BLaER1 treated with 17β-estradiol and CSF1 and Interleukin-3, amounts not matched to agents 10 nM and 100 nM (cell line): ENCODE results near the gene WHAMM.
"Not testable (repeated sequence)": the region's sequence is repeated elsewhere in the genome, so short reads cannot be mapped to it uniquely, and the experiment has no call there.

Experiments used
- H3K27ac ChIP-seq, 11 experiments: shearing (Covaris generic); formaldehyde crosslinking; 2 replicates each; pipeline ENCODE4 v1.8.1; 2022
- H3K27me3 ChIP-seq, 11 experiments: shearing (Covaris generic); formaldehyde crosslinking; 2 replicates each; pipeline ENCODE4 v1.8.1; 2022
- H3K36me3 ChIP-seq, 11 experiments: shearing (Covaris generic); formaldehyde crosslinking; 2 replicates each; pipeline ENCODE4 v1.8.1; 2022
- H3K4me1 ChIP-seq, 10 experiments: shearing (Covaris generic); formaldehyde crosslinking; 2 replicates each; pipeline ENCODE4 v1.8.1; 2022
- H3K4me2 ChIP-seq, 11 experiments: shearing (Covaris generic); formaldehyde crosslinking; 2 replicates each; pipeline ENCODE4 v1.8.1; 2022
- H3K4me3 ChIP-seq, 10 experiments: shearing (Covaris generic); formaldehyde crosslinking; 2 replicates each; pipeline ENCODE4 v1.8.1; 2022
- H3K9ac ChIP-seq, 11 experiments: shearing (Covaris generic); formaldehyde crosslinking; 2 replicates each; pipeline ENCODE4 v1.8.1; 2022
- H3K9me3 ChIP-seq, 11 experiments: shearing (Covaris generic); formaldehyde crosslinking; replicated peaks in 1 of 11; 2 replicates each; pipeline ENCODE4 v1.8.1; 2022
- H4K20me1 ChIP-seq, 11 experiments: shearing (Covaris generic); formaldehyde crosslinking; 2 replicates each; pipeline ENCODE4 v1.8.1; 2022
- Cebpa-rat ChIP-seq, 11 experiments: shearing (Covaris generic); IDR thresholded peaks; 2 replicates each; pipeline ENCODE4 v1.8.1; 2022

The WHAMM gene

GRCh38 chr15:82809308-82810060 lies at the start of gene WHAMM:
WHAMM (plus strand) TSS chr15:82809628; CDS start chr15:82809727, 99 bp downstream.
- Histone ChIP-seq H3K4me1 (peaks cover 48 to 67% (median 60%) of the 10 kb centered on the region in 10 experiments), H3K27me3 (no peaks in the 10 kb centered on the region), H4K20me1 (peaks cover 16 to 47% (median 39%) of the 10 kb centered on the region in 11 experiments; a peak in 20 of 22 replicates), H3K27ac (peak within 1 kb of the TSS; percentile 94 to 100 (median 99)), H3K9me3 (no peaks in the 10 kb centered on the region), H3K4me2 (peak within 1 kb of the TSS; percentile 70 to 93 (median 85)), H3K4me3 (peak within 1 kb of the TSS; percentile 88 to 99 (median 98)), H3K9ac (peak within 1 kb of the TSS; percentile 94 to 100 (median 98)), H3K36me3 (peaks cover 16 to 27% (median 24%) of the 10 kb centered on the region in 11 experiments)
- TF ChIP-seq Cebpa-rat (IDR thresholded peaks at IDR 0.05), result peak in 1 of 11 experiments; percentile 23; a peak in 1 of 22 replicates

GRCh38 chr15:82763361-82764116 lies 45.9 kb upstream of the WHAMM start:
- H3K4me2 ChIP-seq, result no peak overlapping the region
- H3K4me1 ChIP-seq, result no peaks in the 10 kb centered on the region
- H3K36me3 ChIP-seq, result peaks cover 60 to 89% (median 77%) of the 10 kb centered on the region in 11 experiments
- H4K20me1 ChIP-seq, result peaks cover 0 to 65% (median 20%) of the 10 kb centered on the region in 11 experiments; a peak in 16 of 22 replicates
- H3K9ac ChIP-seq, result no peak overlapping the region
- H3K9me3 ChIP-seq, result peaks cover 0 to 5% (median 0%) of the 10 kb centered on the region in 11 experiments; a peak in 2 of 22 replicates
- no peaks in the 10 kb centered on the region for H3K27me3 ChIP-seq
- TF ChIP-seq Cebpa-rat (IDR thresholded peaks at IDR 0.05), result no peak
- no peak overlapping the region for H3K4me3 ChIP-seq
- H3K27ac ChIP-seq, result no peak overlapping the region

GRCh38 chr15:82764117-82764490 lies 45.3 kb upstream of the WHAMM start:
- no peak for TF ChIP-seq Cebpa-rat (IDR thresholded peaks at IDR 0.05)
- Histone ChIP-seq H3K4me1 (no peaks in the 10 kb centered on the region), H3K4me2 (no peak overlapping the region), H3K27ac (no peak overlapping the region), H3K27me3 (no peaks in the 10 kb centered on the region), H3K4me3 (no peak overlapping the region), H4K20me1 (peaks cover 0 to 59% (median 14%) of the 10 kb centered on the region in 11 experiments; a peak in 15 of 22 replicates), H3K36me3 (peaks cover 54 to 84% (median 71%) of the 10 kb centered on the region in 11 experiments), H3K9ac (no peak overlapping the region), H3K9me3 (peaks cover 0 to 5% (median 0%) of the 10 kb centered on the region in 11 experiments; a peak in 2 of 22 replicates)

DNA sequence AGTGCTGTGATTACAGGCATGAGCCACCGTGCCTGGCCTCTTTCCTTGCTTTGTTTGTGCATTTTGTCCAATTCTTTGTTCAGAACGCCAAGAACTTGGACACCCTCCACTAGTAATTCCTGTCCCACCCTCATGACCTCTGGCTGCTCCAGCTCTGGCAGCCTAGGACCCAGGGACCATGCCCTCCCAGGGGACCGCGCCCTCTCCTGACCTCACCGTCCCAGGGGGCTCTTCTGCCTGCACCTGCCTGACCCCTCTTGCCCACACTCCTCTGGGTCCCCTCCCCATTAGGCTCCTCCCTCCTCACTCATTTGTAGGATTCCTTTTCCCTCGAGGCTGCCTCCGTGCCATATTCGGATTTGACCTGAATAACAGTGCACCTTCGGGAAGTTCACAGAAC lies 44.7 kb upstream of the WHAMM start:
- peaks cover 50 to 79% (median 65%) of the 10 kb centered on the region in 11 experiments for H3K36me3 ChIP-seq
- H3K4me2 ChIP-seq, result no peak overlapping the region
- H3K27ac ChIP-seq, result no peak overlapping the region
- no peaks in the 10 kb centered on the region for H3K27me3 ChIP-seq
- no peaks in the 10 kb centered on the region for H3K4me1 ChIP-seq
- H3K4me3 ChIP-seq, result no peak overlapping the region
- TF ChIP-seq Cebpa-rat (IDR thresholded peaks at IDR 0.05), result no peak
- H3K9ac ChIP-seq, result no peak overlapping the region
- H4K20me1 ChIP-seq, result peaks cover 0 to 53% (median 13%) of the 10 kb centered on the region in 11 experiments; a peak in 13 of 22 replicates
- peaks cover 0 to 5% (median 0%) of the 10 kb centered on the region in 11 experiments; a peak in 2 of 22 replicates for H3K9me3 ChIP-seq

GRCh38 chr15:82766201-82766600 lies 43.2 kb upstream of the WHAMM start:
- not testable (repeated sequence) for H3K27me3 ChIP-seq, H3K4me3 ChIP-seq, H3K4me1 ChIP-seq, H3K9me3 ChIP-seq, H3K4me2 ChIP-seq, H3K27ac ChIP-seq, H3K9ac ChIP-seq
- Histone ChIP-seq H4K20me1 (peaks cover 0 to 39% (median 8%) of the 10 kb centered on the region in 11 experiments; a peak in 10 of 22 replicates), H3K36me3 (peaks cover 36 to 64% (median 52%) of the 10 kb centered on the region in 11 experiments; a peak in 21 of 22 replicates)

DNA sequence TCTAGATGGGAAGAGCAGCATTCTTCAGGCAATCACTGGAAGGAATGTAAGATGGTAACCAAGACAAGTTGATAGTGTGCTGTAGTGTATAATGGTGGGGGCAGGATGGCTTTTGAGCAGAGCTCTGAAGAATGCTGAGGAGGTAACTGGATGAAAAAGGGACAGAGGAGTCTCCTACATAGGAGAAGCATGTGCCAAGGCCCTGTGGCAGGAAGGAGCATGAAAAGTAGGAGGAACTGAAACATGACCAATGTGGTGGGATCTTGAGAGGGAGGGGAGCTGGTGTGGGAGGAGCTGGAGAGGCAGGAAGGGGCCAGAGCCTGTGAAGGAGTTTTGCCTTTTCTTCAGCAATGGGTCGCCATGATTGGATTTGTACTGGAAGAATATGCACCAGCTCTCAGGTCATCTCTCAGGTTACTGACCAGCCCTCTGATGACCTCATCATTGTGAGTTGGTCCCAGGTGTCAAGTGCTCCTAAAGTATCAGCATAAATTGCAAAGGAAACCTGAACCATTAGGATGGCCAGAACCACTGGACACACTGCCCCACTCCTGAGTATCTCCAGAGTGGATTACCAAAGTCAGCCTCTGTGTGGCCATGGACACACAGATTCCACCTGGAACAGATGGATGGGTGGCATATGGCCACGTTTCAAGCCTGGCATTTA lies 42.1 kb upstream of the WHAMM start:
- TF ChIP-seq Cebpa-rat (IDR thresholded peaks at IDR 0.05), result no peak
- H3K36me3 ChIP-seq, result peaks cover 25 to 55% (median 41%) of the 10 kb centered on the region in 11 experiments; a peak in 21 of 22 replicates
- H3K9me3 ChIP-seq, result peaks cover 0 to 5% (median 0%) of the 10 kb centered on the region in 11 experiments; a peak in 2 of 22 replicates

DNA sequence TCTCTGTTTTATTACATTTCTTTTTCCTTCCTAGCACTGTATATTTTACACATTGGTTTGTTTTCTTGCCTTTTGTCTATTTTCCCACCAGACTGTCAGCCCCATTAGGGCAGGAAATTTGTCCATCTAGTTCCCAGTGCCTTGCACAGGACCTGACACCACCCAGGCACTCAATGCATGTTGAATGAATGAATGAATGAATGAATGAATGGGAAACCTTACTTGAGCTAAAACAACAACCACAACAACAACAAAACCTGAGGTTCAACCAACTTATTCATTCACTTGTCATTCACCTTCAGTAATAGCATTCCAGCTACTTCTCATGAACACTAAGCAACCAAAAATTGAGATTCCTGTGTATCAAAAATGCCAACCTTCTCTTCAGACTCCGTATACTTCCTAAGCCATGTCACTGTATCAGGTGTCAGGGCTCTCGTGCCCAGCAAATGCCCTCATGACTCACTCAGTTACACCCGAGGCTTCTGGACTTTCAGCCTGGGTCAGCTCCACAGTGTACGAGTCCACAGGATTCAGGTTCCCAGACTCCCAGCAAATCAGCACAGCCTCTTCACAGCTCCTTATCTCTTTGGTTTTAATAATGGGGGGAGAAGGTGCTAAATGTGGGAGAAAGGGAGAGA lies 40.9 kb upstream of the WHAMM start:
- peaks cover 0 to 5% (median 0%) of the 10 kb centered on the region in 11 experiments; a peak in 2 of 22 replicates for H3K9me3 ChIP-seq
- no peak overlapping the region for H3K9ac ChIP-seq
- peaks cover 0 to 15% (median 0%) of the 10 kb centered on the region in 11 experiments; a peak in 7 of 22 replicates for H4K20me1 ChIP-seq
- H3K36me3 ChIP-seq, result peaks cover 21 to 44% (median 30%) of the 10 kb centered on the region in 11 experiments; a peak in 20 of 22 replicates
- no peaks in the 10 kb centered on the region for H3K4me1 ChIP-seq
- TF ChIP-seq Cebpa-rat (IDR thresholded peaks at IDR 0.05), result no peak
- no peak overlapping the region for H3K4me3 ChIP-seq
- no peak overlapping the region for H3K4me2 ChIP-seq
- H3K27me3 ChIP-seq, result no peaks in the 10 kb centered on the region
- H3K27ac ChIP-seq, result no peak overlapping the region

More for the DNA sequence above, 42.1 kb upstream of the WHAMM start:
- peaks cover 0 to 28% (median 2%) of the 10 kb centered on the region in 11 experiments; a peak in 7 of 22 replicates for H4K20me1 ChIP-seq
- H3K4me1 ChIP-seq, result no peaks in the 10 kb centered on the region
- H3K4me3 ChIP-seq, result no peak overlapping the region
- no peaks in the 10 kb centered on the region for H3K27me3 ChIP-seq
- no peak overlapping the region for H3K4me2 ChIP-seq
- H3K9ac ChIP-seq, result no peak overlapping the region
- H3K27ac ChIP-seq, result no peak overlapping the region
